ENCODE data around the gene RASA1.

- TF ChIP-seq POLR2A (IDR thresholded peaks at IDR 0.05) (no peak), CTCF (IDR thresholded peaks at IDR 0.05) (no peak)
Measured at GRCh38 chr5:87359106-87359505, 91.4 kb downstream of the RASA1 start.
